HG02798 (cell line): ENCODE results near the gene NPW.

ENCODE experiments used
- ATAC-seq: cut with Tn5 transposase; IDR thresholded peaks from one replicate; pipeline ENCODE4 v1.9.1; 2021; ENCODE audit warnings: mild to moderate bottlenecking; ENCODE audit not compliant: unreplicated experiment, poor library complexity

The NPW gene

DNA sequence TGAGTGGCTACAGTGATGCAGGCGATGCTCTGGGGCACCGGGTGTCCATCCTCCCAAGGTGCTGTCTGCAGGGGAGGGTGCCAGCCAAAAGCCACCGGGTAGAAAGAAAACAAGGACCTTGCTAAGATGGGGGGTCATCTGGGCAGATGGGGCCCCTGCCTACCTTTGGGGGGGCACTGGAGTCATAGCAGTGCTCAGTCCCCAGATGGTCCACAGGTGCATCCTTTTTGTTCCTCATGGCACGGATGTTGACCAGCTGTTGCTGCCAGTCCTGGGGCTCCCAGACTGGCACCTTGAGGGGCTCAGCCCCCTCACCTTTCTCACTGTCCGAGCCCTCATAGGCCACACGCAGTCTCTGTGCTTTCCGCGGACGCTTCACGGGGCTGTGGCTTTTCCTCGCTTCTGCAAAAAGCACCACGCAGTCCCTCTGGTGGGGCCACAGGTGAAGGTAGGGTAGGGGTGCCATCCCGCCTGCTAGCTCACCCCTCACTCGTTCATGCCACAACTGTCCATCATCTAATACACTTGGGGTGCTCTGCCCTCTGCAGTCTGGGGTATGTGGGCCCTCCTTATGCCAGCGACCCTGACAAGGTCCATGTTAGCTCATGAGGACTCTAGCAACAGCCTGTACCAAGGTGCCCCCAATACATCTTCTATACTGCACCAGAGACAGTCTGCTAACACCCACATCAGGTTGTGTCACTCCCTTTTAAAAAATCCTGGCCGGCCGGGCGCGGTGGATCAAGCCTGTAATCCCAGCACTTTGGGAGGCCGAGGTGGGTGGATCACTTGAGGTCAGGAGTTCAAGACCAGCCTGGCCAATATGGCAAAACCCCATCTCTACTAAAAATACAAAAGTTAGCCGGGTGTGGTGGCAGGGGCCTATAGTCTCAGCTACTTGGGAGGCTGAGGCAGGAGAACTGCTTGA, 26.6 kb downstream of the NPW start:
- no peak for ATAC-seq

DNA sequence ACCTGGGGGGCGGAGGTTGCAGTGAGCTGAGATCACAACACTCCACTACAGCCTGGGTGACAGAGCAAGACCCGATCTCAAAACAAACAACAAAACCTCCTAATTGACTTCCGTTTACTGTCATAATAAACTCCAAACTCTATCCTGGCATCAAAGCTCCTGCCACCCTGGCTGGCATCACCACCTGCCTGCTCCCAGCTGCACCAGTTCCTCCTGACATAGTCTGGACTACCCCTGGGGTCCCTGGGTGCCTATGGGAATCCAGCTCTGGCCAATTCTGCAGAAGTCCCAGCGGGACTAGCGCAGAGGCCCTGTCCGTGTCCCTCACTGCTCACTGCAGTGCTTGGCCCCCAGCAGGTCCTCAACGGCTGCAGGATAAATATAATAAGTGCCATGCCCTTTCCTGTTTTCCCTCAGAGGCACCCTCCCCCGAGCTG, 27.3 kb downstream of the NPW start:
- no peak for ATAC-seq

DNA sequence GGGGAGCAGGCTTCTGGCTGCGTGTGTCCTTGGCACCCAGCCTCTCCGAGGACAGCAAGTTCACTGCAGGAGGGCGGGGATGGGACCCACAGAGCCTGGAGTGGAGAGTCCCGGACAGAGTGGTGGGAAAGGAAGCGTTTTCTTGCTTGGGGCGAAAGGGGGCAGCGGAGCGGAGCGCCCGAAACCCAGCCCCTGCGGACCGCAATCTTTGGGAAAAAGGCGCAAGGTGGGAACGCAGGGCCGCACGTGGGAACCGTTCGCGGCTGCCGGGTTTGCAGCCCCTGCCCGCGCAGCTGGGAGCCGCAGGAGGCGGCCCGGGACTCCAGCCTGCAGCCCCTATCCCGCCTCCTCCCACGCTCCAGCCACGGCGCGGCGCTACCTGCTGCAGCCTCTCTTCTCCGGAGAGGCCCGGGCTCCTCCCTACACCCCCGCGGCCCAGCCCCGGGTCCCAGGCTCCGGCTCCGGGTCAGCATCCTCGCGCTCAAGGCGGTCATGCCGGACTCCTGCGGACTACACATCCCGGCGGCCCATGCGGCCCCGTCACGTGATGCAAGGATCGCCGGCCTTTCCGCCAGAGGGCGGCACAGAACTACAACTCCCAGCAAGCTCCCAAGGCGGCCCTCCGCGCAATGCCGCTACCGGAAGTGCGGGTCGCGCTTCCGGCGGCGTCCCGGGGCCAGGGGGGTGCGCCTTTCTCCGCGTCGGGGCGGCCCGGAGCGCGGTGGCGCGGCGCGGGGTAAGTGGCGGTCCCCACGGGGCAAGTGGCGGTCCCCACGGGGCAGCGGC, 27.9 kb downstream of the NPW start, which contains the start of the genes NTHL1 and TSC2:
NTHL1 (minus strand) TSS at position 505 of the 786 bp plus-strand sequence; CDS start at position 494, 11 bp downstream.
TSC2 (plus strand) TSS at position 656 of the 786 bp plus-strand sequence. CDS start 631 bp downstream, outside the sequence.
- ATAC-seq: peak; percentile 94

DNA sequence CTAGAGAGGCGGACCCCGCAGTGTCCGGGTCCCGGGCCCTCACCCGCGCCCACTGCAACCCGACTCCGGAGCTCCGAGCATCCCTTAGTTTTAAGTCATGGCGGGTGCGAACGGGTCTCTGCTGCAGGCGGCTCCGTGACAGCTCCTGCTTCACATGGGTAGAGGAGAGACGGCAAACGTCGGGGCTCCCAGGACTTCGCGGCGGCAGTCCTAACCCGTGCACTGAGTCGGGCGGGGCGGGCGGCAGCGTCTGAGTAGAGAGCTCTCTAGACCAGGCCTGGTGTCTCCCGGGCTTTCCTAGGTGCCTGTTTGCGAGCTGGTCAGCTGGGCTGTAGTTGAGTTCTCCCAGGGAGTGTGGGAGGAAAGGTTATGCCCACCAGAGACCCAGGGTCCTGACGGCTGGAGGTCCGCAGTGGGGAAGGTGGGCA, 28.5 kb downstream of the NPW start:
- no peak for ATAC-seq

DNA sequence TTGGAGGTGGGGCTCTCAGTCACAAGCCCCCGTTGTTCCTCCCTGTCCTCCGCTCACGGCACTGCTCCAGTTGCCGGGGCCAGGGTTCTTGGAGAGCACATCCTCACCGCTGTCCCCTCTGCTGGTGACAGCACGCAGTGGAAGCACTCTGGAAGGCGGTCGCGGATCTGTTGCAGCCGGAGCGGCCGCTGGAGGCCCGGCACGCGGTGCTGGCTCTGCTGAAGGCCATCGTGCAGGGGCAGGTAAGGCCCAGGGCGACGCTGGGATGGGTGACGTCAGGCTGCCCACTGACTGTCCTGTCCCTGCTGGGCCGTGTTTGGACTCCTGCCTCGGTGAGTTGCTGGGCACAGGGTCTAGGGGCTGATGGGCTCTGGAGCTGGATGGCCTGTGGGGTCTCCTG, 33.6 kb downstream of the NPW start:
- no peak for ATAC-seq

DNA sequence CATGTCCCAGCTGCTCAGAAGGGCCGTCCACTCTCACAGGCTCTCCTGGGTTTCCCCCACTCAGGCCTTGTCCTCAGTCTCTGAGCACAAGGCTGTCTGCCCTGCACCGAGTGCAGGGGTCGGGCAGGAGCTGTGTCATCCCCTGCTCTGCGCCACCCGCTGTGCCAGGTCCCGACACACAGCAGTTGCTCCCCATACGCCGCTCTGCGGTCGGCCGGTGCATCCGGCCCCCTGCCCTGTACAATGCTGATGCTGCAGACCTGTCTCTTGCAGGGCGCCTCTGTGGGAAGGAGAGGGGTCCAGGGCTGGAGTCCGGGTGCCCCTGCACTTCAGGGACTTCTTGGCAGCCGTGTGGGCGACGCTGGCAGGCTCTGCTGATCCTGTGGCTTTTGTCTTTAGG, 34.3 kb downstream of the NPW start:
- ATAC-seq: no peak

DNA sequence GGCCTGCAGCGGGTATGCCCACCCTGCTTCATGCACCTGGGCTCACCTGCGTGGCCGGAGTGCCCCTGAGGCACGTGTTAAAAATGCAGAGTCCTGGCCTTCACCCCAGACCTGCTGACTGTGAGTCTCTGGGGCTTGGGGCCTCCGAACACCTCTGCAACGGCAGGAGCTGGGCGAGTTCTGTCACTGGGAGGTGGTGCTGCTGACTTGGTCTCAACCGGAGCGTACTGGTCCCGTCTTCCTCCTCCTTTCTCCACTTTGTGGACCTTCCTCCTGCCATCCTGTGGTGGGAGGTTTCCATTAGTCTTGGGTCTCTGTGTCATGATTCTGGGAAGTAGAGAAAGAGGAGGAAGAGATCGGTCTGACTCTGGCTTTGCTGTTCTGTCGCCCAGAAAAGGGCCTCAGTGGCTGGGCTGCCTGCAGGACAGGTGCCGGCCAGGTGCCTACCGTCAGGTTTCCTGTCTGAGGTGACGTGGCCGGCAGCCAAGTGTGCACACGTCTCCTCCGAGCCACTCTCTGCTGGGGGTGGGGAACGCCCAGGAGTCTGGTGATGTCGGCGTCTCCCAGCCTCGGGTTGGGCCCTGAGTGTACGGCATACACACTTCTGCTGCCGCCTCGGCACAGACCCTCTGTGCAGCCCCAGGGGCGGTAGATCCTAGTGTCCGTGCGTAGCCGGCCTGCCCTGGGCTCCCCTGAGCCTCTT, 35.1 kb downstream of the NPW start:
- no peak for ATAC-seq

- ATAC-seq: no peak
Observed at GRCh38 chr16:2056077-2056476, 36.5 kb downstream of the NPW start.

GRCh38 chr16:2056681-2057407, 37.3 kb downstream of the NPW start:
- ATAC-seq: no peak

GRCh38 chr16:2057438-2057837, 37.9 kb downstream of the NPW start:
- no peak for ATAC-seq

DNA sequence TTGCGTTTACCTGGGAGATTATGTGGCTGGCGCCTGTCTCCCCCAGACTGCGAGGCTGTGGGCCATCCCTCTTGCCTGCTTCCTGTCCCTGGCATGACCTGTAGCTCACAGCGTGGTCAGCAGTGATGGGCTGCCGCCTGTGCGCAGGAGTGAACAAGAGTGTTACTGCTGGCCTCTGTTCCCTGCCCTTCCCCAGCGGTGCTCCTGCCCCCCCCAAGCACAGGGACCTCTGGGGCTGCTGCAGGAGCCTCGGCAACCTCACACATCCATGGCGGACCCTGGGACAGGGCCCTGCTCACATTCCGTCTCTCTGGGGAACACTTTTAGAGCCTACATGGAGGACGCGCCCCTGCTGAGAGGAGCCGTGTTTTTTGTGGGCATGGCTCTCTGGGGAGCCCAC, 38.8 kb downstream of the NPW start:
- no peak for ATAC-seq

DNA sequence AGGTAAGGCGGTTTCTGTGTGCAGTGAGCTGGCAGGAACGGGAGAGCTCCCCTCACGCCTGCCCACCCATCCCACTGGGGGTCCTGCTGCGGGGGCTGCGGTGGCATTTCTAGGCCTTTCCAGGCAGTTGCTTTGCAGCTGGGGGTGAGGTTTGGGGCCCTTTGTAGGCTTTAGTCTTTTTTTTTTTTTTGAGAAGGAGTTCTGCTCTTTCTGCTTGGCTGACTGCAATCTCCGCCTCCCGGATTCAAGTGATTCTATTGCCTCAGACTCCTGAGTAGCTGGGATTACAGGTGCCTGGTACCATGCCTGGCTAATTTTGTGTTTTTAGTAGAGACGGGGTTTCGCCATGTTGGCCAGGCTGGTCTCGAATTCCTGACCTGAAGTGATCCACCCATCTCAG, 39.3 kb downstream of the NPW start:
- ATAC-seq: no peak

DNA sequence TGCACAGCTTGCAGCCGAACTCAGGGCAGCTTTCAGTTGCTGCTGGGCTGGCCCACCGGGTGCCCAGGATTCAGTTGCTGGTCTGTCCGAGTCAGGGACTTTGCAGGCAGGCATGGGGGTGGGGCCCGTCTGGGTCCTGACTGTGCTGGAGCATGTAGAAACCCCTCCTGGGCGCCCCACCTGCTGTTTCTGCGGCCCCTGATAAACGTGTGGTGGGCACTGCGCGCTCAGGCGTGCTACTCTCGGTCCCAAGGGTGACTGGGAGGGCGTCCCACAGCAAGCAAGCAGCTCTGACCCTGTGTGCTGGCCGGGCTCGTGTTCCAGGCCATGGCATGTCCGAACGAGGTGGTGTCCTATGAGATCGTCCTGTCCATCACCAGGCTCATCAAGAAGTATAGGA, 40.8 kb downstream of the NPW start:
- ATAC-seq: no peak

DNA sequence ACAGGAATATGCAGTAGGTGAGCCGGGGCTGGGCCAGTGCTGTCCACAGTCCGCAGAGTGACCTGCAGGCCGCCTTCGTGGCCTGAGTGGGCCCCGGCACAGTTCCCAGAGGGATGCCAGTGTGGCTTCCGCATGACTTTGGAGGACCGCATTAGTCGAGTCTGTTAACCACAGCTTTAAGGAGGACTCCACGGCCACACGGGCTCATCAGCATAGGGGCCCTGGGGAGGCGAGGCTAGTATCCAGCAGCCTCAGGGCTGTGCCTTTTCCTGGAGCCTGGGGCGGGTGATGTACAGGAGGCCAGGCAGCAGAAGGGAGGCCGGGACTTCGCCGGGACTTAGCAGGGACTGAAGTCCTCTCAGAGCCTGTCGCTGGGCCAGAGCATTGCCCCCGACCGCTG, 41.4 kb downstream of the NPW start:
- no peak for ATAC-seq

GRCh38 chr16:2061526-2061925, 41.9 kb downstream of the NPW start:
- no peak for ATAC-seq

DNA sequence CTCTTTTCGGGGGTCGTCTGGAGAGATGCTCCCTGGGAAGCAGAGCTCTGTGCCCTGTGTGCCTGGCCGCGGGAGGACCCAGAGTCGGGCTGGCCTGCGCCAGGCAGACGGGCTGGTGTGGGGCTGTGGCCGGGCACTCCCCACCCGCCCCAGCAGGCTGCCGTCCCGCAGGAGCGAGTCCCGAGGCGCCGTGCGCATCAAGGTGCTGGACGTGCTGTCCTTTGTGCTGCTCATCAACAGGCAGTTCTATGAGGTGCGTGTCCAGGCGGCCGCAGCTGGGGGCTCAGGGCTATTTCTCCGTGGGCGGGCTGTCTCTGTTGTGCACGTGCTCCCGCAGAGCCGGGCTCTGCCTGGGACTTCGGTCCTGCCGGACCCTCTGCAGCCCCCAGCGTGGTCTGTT, 43.2 kb downstream of the NPW start:
- no peak for ATAC-seq

GRCh38 chr16:2063861-2064260, 44.3 kb downstream of the NPW start:
- ATAC-seq: no peak

- no peak for ATAC-seq
Observed at GRCh38 chr16:2064368-2064945, 44.9 kb downstream of the NPW start.

- no peak for ATAC-seq
Observed at GRCh38 chr16:2066139-2066538, 46.6 kb downstream of the NPW start.
